GM12892 (cell line): Measurements from ENCODE around the gene ITGAE.
A peak's percentile ranks its signal among the peaks of the same experiment; 100 is the strongest.
"Not testable (repeated sequence)": the region's sequence is repeated elsewhere in the genome, so short reads cannot be mapped to it uniquely, and the experiment has no call there.

Experiments
- DNase-seq: peaks from one replicate; pipeline ENCODE4 v3.0.0; 2011; ENCODE audit not compliant: insufficient read length
- FAIRE-seq: peaks from 2 replicates; lab custom pipeline; 2011; peaks lifted over from hg19 to GRCh38; lab: Jason Lieb, UNC
- POLR2A ChIP-seq: IDR thresholded peaks from 2 replicates; pipeline ENCODE4 v1.6.1; 2011; ENCODE audit warnings: low read depth, low read length, control low read depth
- POLR2AphosphoS5 ChIP-seq: IDR thresholded peaks from 2 replicates; pipeline ENCODE4 v1.6.1; 2011; ENCODE audit warnings: low read depth, low read length, control low read depth
- TAF1 ChIP-seq: IDR thresholded peaks from 2 replicates; pipeline ENCODE4 v1.6.1; 2011; ENCODE audit warnings: low read depth, mild to moderate bottlenecking, control low read depth, low read length, borderline replicate concordance

The ITGAE gene

GRCh38 chr17:3799181-3799945 is 1.6 kb downstream of the ITGAE start:
- no peak for FAIRE-seq
- TF ChIP-seq POLR2A (no peak), POLR2AphosphoS5 (no peak), TAF1 (no peak)
- no peak for DNase-seq

- no peak for FAIRE-seq
- DNase-seq, result no peak
- no peak for TF ChIP-seq POLR2AphosphoS5
- TF ChIP-seq POLR2A, result peak; percentile 19; the same call in 1 of the 2 replicates
- TF ChIP-seq TAF1, result no peak
These were observed 2.5 kb downstream of the ITGAE start for GRCh38 chr17:3798273-3799180.

- no peak for DNase-seq
- FAIRE-seq, result no peak
- TF ChIP-seq TAF1 (no peak), POLR2A (no peak), POLR2AphosphoS5 (no peak)
These were observed 4.2 kb downstream of the ITGAE start for GRCh38 chr17:3796822-3797170.

GRCh38 chr17:3796110-3796821 is 4.7 kb downstream of the ITGAE start:
- TF ChIP-seq POLR2A, result no peak
- TF ChIP-seq TAF1, result no peak
- no peak for TF ChIP-seq POLR2AphosphoS5
- DNase-seq (peak; percentile 70), FAIRE-seq (no peak)

GRCh38 chr17:3795390-3796102 is 5.4 kb downstream of the ITGAE start:
- no peak for FAIRE-seq
- no peak for DNase-seq

GRCh38 chr17:3794557-3795389 is 6.2 kb downstream of the ITGAE start:
- no peak for FAIRE-seq
- TF ChIP-seq POLR2A (no peak), TAF1 (no peak), POLR2AphosphoS5 (no peak)
- no peak for DNase-seq

More at GRCh38 chr17:3795390-3796102, 5.4 kb downstream of the ITGAE start:
- peak; percentile 53; the same call in 1 of the 2 replicates for TF ChIP-seq POLR2AphosphoS5
- TF ChIP-seq POLR2A, result no peak
- TF ChIP-seq TAF1, result no peak

- not testable (repeated sequence) for DNase-seq
These were observed 6.8 kb downstream of the ITGAE start for GRCh38 chr17:3794152-3794551.

GRCh38 chr17:3793258-3793657 is 7.7 kb downstream of the ITGAE start:
- DNase-seq, FAIRE-seq: not testable (repeated sequence)

More at GRCh38 chr17:3794152-3794551, 6.8 kb downstream of the ITGAE start:
- FAIRE-seq, result not testable (repeated sequence)

- TF ChIP-seq TAF1, result no peak
- no peak for TF ChIP-seq POLR2A
- TF ChIP-seq POLR2AphosphoS5, result no peak
- DNase-seq, result no peak
- FAIRE-seq, result no peak
These were observed 8.5 kb downstream of the ITGAE start for GRCh38 chr17:3792481-3792880.

- FAIRE-seq (no peak), DNase-seq (no peak)
- TF ChIP-seq POLR2AphosphoS5, result no peak
- TF ChIP-seq TAF1, result no peak
- TF ChIP-seq POLR2A, result no peak
These were observed 12.8 kb downstream of the ITGAE start for GRCh38 chr17:3788200-3788599.

GRCh38 chr17:3785323-3785722 is 15.7 kb downstream of the ITGAE start:
- not testable (repeated sequence) for DNase-seq, FAIRE-seq
